BJ (cell line): ENCODE data around the gene OR2T12. TPM values are rescaled to one million over a fixed set of nuclear protein-coding genes. Genes with fewer than 3 reads are reported as not detected.
"Not testable (repeated sequence)": the region's sequence is repeated elsewhere in the genome, so short reads cannot be mapped to it uniquely, and the experiment has no call there.

ENCODE experiments used
- CTCF ChIA-PET: fragments of 350-600 bp; formaldehyde crosslinking; extraction: SDS; loops from one replicate; lab custom pipeline; 2021; ENCODE audit warnings: antibody characterized with exemption, inconsistent platforms; lab: Yijun Ruan, JAX
- POLR2A ChIA-PET: fragments of 300-600 bp; sonication (Branson Sonifier 250); formaldehyde crosslinking; extraction: SDS; loops from one replicate; lab custom pipeline; 2021; ENCODE audit warnings: antibody characterized with exemption; lab: Charles Lee
- DNase-seq: peaks from one replicate; pipeline ENCODE4 v3.0.0-alpha.2; 2011; ENCODE audit warnings: low read depth
- H3K27me3 ChIP-seq: 2 replicates; pipeline ENCODE4 v1.6.0; 2011; ENCODE audit warnings: low read length; ENCODE audit not compliant: control insufficient read depth, insufficient read depth
- H3K36me3 ChIP-seq: 2 replicates; pipeline ENCODE4 v1.5.1; 2011; ENCODE audit warnings: low read length; ENCODE audit not compliant: control insufficient read depth, insufficient read depth
- H3K4me3 ChIP-seq: 2 replicates; pipeline ENCODE4 v1.5.1; 2011; ENCODE audit warnings: low read depth, mild to moderate bottlenecking, control low read depth, low read length
- polyA plus RNA-seq: library from polyadenylated mRNA; depleted of rRNA; stranded (reverse); fragments of >200 nt; gene quantifications from 2 replicates; pipeline ENCODE4 v1.2.3, GENCODE V29; 2011
- TF ChIP-seq, protein P1 (sequence below): IDR thresholded peaks from 2 replicates; pipeline ENCODE4 v1.5.1; 2011; ENCODE audit warnings: low read depth, mild to moderate bottlenecking, control low read depth, inconsistent platforms, low read length, moderate library complexity; ENCODE audit not compliant: insufficient read depth

OR2T12 gene
- polyA plus RNA-seq, 1 experiment: not detected

GRCh38 chr1:248306103-248306502, 2.9 kb upstream of the OR2T12 start:
- TF ChIP-seq, protein P1, sequence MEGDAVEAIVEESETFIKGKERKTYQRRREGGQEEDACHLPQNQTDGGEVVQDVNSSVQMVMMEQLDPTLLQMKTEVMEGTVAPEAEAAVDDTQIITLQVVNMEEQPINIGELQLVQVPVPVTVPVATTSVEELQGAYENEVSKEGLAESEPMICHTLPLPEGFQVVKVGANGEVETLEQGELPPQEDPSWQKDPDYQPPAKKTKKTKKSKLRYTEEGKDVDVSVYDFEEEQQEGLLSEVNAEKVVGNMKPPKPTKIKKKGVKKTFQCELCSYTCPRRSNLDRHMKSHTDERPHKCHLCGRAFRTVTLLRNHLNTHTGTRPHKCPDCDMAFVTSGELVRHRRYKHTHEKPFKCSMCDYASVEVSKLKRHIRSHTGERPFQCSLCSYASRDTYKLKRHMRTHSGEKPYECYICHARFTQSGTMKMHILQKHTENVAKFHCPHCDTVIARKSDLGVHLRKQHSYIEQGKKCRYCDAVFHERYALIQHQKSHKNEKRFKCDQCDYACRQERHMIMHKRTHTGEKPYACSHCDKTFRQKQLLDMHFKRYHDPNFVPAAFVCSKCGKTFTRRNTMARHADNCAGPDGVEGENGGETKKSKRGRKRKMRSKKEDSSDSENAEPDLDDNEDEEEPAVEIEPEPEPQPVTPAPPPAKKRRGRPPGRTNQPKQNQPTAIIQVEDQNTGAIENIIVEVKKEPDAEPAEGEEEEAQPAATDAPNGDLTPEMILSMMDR: no peak
- Histone ChIP-seq H3K4me3 (no peak overlapping the region), H3K27me3 (no peaks in the 10 kb centered on the region), H3K36me3 (no peaks in the 10 kb centered on the region)
- DNase-seq: no peak
- POLR2A ChIA-PET: no interaction called here
- CTCF ChIA-PET: no interaction called here

- H3K4me3 ChIP-seq, POLR2A ChIA-PET, H3K27me3 ChIP-seq, H3K36me3 ChIP-seq, CTCF ChIA-PET, DNase-seq: not testable (repeated sequence)
These were observed 2.4 kb upstream of the OR2T12 start for GRCh38 chr1:248305672-248306071.

- TF ChIP-seq, protein P1: no peak
- POLR2A ChIA-PET: no interaction called here
- no peak for DNase-seq
These were observed 14.8 kb downstream of the OR2T12 start for GRCh38 chr1:248288391-248288790.

GRCh38 chr1:248277876-248278275, 25.3 kb downstream of the OR2T12 start, which contains the start of gene OR2T33:
TSS of gene OR2T33 (minus strand) at chr1:248277976. CDS start at chr1:248273814, 4,162 bp downstream.
- Histone ChIP-seq H3K4me3 (no peak within 1 kb of the TSS), H3K36me3 (no peaks in the 10 kb centered on the region), H3K27me3 (no peaks in the 10 kb centered on the region)
- TF ChIP-seq, protein P1: no peak
- ChIA-PET POLR2A (no interaction called here), CTCF (no interaction called here)
- no peak for DNase-seq

More at GRCh38 chr1:248288391-248288790, 14.8 kb downstream of the OR2T12 start:
- Histone ChIP-seq H3K4me3 (no peak overlapping the region), H3K27me3 (no peaks in the 10 kb centered on the region), H3K36me3 (no peaks in the 10 kb centered on the region)
- CTCF ChIA-PET: no interaction called here

DNA sequence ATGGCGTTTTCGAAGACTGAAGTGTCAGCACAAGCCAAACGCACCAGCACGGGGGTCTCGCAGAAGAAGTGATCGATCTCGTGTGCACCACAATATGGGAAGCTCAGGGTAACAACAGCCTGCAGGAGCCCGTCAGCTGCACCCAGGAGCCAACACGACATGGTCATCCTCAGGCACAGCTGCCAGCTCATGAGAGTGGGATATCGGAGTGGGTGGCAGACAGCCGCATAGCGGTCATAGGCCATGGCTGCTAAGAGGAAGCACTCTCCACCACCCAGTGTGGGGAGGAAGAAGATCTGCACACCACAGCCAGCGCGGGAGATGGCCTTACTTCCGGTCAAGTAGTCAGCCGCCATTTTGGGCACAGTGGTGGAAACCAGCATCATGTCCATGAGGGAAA, 30.0 kb downstream of the OR2T12 start:
- CTCF ChIA-PET, POLR2A ChIA-PET, H3K27me3 ChIP-seq, DNase-seq, H3K4me3 ChIP-seq, H3K36me3 ChIP-seq: not testable (repeated sequence)

DNA sequence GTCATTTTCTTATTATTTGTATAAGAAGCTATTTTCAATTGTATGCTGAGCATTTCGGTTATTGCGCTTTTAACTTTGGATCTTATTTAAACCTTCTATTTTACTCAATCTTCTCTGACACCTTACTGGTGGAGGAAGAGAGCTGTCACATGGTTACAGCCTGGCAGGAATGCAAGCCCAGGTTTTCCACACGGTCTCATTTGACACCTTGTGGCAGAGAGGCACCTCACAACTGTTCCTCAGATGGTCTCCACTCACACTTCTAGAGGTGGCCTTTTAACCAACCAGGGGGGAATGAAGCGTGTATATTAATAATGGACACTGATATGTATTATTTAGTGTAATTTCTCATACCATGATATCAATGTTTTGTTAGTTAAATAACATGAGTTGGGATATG, 35.0 kb downstream of the OR2T12 start:
- Histone ChIP-seq H3K27me3 (no peaks in the 10 kb centered on the region), H3K36me3 (no peaks in the 10 kb centered on the region), H3K4me3 (no peak overlapping the region)
- ChIA-PET CTCF (no interaction called here), POLR2A (no interaction called here)
- DNase-seq: no peak
- TF ChIP-seq, protein P1: no peak

DNA sequence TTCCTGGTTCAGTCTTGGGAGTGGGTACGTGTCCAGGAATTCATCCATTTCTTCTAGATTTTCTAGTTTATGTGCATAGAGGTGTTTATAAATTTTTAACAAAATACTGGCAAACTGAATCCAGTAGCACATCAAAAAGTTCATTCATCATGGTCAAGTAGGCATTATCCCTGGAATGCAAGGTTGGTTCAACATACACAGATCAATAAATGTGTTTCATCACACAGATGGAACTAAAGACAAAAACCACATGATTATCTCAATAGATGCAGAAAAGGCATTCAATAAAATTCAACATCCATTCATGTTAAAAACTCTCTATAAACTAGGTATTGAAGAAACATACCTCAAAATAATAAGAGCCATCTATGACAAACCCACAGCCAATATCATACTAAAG, 43.9 kb downstream of the OR2T12 start:
- CTCF ChIA-PET: interaction anchor here (0.6 to 0.7 kb wide), 2 partner anchors 13 to 66 kb away, joined by 4 to 5 read pairs; no protein-coding TSS in a partner anchor
- H3K36me3 ChIP-seq, H3K27me3 ChIP-seq, H3K4me3 ChIP-seq, POLR2A ChIA-PET, DNase-seq: not testable (repeated sequence)
